ENCODE data around the gene ARSH. TPM values are rescaled to one million over a fixed set of nuclear protein-coding genes. Genes with fewer than 3 reads are reported as not detected.

ARSH gene
- total RNA-seq, 1 donor: not detected

DNA sequence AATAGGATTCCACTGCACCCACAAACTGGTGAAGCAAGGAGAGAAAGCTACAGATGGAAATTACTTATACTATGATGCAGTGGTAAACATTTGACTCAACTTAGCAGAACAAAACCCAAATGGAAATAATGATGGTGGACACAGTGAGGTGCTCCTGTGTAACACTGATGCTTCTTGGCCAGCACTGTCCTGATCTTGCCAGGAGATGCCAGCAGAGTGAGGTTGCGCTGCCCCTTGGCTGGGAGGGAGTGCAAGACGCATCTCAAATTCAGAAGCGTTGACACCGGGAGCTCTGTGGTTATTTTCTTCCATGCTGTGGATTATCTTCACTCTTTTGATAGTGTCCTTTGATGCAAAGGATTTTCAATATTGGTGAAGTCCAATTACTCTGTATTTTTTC lies 22.0 kb upstream of the ARSH start:
- TF ChIP-seq, protein P1, sequence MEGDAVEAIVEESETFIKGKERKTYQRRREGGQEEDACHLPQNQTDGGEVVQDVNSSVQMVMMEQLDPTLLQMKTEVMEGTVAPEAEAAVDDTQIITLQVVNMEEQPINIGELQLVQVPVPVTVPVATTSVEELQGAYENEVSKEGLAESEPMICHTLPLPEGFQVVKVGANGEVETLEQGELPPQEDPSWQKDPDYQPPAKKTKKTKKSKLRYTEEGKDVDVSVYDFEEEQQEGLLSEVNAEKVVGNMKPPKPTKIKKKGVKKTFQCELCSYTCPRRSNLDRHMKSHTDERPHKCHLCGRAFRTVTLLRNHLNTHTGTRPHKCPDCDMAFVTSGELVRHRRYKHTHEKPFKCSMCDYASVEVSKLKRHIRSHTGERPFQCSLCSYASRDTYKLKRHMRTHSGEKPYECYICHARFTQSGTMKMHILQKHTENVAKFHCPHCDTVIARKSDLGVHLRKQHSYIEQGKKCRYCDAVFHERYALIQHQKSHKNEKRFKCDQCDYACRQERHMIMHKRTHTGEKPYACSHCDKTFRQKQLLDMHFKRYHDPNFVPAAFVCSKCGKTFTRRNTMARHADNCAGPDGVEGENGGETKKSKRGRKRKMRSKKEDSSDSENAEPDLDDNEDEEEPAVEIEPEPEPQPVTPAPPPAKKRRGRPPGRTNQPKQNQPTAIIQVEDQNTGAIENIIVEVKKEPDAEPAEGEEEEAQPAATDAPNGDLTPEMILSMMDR (IDR thresholded peaks at IDR 0.05; ENCODE audit: insufficient read depth, low read length): no peak
- H3K4me3 ChIP-seq (ENCODE audit: low read depth, low read length): no peak overlapping the region
- DNase-seq (ENCODE audit: low read depth): no peak

DNA sequence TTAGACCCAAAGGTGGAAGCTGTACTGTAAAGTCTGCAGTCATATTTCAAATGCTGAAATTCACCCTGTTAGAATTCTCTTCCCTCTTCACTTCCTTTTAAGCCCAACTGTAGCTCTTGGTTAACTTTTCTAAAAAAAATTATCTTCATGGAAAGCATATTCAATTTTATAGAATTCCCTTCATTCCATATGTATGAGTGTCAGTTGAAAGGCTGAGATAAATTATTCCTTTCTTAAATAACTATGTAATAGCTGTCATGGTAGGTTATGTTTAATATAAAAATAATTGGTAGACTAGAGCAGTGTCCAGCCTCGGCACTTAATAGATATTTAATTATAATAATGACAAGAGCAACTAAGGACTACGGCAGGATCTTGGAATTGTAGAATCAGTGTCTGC lies 16.8 kb upstream of the ARSH start:
- DNase-seq (ENCODE audit: low read depth): no peak
- TF ChIP-seq, protein P1 (IDR thresholded peaks at IDR 0.05; ENCODE audit: insufficient read depth, low read length): no peak

DNA sequence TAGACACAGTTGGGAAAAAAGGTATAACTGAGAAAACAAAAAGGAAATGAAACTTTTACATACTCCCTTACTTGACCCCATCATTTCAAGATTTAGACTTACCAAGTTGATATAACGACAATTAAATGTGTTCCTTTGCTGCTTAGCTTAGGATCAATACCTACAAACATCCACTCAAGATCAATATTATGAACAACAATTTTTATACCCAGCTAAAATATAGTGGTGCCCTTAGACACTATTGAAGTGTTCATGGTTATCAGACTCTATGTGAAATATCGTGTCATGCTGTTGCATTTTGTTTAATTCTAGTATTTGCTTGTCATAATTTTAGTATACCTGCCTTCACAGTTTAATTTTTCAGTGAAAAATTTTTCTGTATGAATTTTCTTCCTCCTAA lies 4.2 kb downstream of the ARSH start:
- TF ChIP-seq, protein P1 (IDR thresholded peaks at IDR 0.05; ENCODE audit: insufficient read depth, low read length): no peak
- no peak overlapping the region for H3K4me3 ChIP-seq (ENCODE audit: low read depth, low read length)
- DNase-seq (ENCODE audit: low read depth): no peak

More for the DNA sequence above, 16.8 kb upstream of the ARSH start:
- no peak overlapping the region for H3K4me3 ChIP-seq (ENCODE audit: low read depth, low read length)

DNA sequence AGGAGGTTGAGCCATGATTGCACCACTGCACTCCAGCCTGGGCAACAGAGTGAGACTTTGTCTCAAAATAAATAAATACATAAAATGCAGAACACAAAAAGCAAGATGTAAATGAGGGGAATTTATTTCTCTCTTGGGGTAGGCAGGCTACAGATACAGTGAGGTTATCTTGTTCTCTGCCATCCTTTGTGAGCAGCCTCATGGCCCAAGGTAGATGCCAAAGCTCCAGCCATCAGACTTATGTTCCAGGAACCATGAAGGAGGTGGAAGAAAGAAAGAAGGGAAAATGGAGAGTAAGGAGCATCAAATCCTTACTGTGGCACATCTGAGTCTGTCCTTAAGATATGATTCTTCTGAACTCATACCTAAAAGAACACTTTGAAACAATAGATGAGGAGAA lies 11.1 kb downstream of the ARSH start:
- TF ChIP-seq, protein P1 (IDR thresholded peaks at IDR 0.05; ENCODE audit: insufficient read depth, low read length): no peak
- H3K4me3 ChIP-seq (ENCODE audit: low read depth, low read length): no peak overlapping the region
- DNase-seq (ENCODE audit: low read depth): no peak

DNA sequence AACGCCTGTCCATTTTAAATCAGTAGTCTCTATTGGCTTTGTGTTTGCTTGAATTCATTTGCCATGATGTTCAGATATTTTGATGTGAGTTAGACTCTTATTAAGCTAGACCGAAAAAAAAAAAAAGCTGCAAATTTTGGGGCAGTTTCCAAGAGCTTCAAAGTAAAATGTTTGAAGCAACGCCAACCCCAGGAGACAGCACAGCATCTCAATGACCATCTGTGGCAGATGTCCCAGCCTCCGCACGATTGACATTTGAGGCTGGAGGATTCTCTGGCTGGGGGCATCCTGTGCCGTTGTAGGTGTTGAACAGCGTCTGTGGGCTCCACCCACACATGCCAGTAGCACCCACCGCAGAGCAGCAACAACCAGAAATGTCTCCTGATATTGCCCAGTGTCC lies 17.8 kb downstream of the ARSH start:
- H3K4me3 ChIP-seq (ENCODE audit: low read depth, low read length): no peak overlapping the region
- TF ChIP-seq, protein P1 (IDR thresholded peaks at IDR 0.05; ENCODE audit: insufficient read depth, low read length): no peak
- DNase-seq (ENCODE audit: low read depth): no peak

DNA sequence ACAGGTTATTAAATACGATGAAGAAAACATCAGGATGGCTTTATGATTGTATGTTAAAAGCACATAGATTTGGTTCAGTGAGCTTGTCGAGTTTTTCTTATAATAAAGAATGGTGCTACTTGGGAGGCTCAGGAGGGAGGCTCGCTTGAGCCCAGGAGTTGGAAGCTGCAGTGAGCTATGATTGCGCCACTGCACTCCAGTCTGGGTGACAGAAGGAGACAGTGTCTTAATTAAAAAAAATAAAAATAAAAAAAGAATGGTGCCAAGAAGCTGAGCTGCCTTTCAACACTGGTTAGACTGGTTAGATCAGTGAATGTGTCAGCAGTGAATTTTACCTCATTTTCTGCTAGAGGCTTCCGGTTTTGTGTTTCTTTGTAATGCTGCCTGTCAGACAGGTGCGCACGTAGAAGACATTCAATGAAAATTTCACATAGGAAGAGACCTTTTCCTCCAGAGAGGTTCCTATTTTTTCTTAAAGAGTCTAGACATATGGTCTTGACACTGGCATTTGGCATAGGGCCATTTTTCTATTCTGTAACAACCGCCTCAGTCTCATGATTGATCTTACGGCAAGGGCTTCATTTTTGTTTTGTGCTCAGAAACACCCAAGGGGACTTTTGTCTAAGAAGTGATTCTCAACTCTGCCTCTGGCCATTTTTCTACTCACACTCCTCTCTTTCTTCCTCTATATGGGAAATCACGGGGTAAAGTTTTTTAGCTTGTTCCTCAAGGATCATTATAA lies 19.9 kb downstream of the ARSH start:
- TF ChIP-seq, protein P1 (IDR thresholded peaks at IDR 0.05; ENCODE audit: insufficient read depth, low read length): no peak
- no peak for DNase-seq (ENCODE audit: low read depth)
- H3K4me3 ChIP-seq (ENCODE audit: low read depth, low read length): no peak overlapping the region

DNA sequence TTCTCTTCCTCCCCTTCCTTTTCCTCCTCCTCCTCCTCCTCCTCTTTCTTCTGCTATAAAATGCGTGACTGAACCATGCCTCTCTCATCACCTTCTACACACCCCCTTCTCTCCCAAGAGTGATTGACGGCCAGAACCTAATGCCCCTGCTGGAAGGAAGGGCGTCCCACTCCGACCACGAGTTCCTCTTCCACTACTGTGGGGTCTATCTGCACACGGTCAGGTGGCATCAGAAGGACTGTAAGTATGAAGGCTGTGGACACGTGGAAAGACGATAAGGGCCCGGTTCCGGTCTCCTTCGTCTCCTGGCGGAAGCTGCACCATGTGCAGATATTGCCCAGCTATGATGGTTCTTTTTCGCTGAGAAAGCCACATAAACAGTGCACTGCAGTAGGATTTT lies 22.8 kb downstream of the ARSH start:
- TF ChIP-seq, protein P1 (IDR thresholded peaks at IDR 0.05; ENCODE audit: insufficient read depth, low read length): no peak
- no peak overlapping the region for H3K4me3 ChIP-seq (ENCODE audit: low read depth, low read length)
- no peak for DNase-seq (ENCODE audit: low read depth)
